ENCODE results near the gene SCTR.

The SCTR gene

DNA sequence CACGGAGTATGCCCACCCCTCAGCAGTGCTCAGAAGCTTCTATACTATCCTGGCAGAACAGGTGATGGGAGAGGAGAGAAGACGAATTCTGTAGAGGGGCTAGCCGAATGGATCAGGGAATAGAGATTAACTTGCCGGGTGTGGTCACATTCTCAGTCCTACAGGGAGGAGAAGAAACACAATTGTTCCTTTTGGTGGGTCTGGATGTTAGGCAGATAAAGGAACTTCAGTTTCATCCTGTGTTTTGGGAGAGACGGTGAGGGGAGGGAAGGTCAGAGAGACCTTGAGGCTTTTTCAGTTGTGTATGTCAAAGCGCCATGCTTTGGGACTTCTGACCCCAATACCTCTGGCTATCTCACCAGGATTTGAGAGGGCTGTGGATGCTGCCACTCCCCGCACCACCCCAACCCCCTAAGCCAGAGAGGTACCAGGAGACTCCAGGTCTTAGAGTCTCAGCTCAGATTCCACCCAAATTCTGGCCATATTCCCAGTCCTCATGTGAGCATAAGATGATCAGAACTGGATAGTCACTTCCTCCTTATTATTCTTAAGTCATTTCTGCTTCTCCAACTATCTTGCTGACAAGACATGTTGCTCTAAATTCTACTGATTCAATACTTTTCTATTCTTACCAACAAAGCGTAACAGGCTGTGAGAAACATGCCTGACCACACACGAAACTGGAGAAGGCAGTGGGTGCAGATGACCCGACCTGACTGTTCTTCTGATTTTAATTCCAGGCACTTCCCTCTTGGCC, 94.9 kb downstream of the SCTR start:
- H3K27me3 ChIP-seq (ENCODE audit: insufficient read depth, poor library complexity, severe bottlenecking) = peaks cover 23% of the 10 kb centered on the region
- DNase-seq (ENCODE audit: low read depth in 1 of 2, low spot score in 1 of 2) = no peak
- TF ChIP-seq GABPA (IDR thresholded peaks at IDR 0.05; ENCODE audit: low read depth) (no peak), SPI1 (IDR thresholded peaks at IDR 0.05; ENCODE audit: borderline replicate concordance, low read depth) (peak; percentile 33; the same call in 1 of the 2 replicates)
- no peak overlapping the region for H3K4me3 ChIP-seq (replicated peaks; ENCODE audit: insufficient read depth, low read length)
- H3K27ac ChIP-seq (replicated peaks) = no peak overlapping the region

DNA sequence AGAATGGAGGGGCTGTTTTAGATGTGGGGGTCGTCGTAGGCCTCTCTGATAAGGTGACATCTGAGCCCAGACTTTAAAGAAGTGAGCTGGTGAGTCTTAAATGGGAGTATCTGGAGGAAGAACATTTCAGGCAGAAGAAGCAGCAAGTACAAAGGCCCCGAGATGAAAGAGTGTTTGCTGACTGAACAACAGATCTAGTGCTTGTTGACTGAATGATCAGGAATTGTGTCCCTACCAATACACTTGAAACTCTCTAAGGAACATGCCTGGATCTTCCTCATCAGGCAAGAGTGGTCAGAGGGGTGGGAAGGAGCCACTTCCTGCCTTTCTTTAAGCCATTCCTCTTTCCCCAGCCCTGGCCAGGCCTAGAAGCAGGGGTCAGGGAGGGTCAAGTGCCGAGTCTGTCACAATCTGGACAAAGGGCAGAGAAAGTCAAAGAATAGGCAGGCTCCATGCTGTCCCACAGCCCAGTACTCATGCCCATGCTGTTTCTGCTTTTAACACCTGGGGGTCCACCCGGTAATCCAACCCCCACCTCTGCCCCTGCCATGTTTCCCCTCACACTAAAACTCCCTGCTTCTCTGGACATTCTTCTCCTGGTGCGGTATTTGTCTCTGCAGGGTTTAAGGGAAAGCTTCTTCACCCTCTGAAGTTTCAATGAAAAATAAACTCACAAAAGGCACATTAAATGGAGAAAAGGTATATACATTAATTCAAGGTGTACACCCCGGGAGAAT, 95.6 kb downstream of the SCTR start:
- peaks cover 23% of the 10 kb centered on the region for H3K27me3 ChIP-seq (ENCODE audit: insufficient read depth, poor library complexity, severe bottlenecking)
- DNase-seq (ENCODE audit: low read depth in 1 of 2, low spot score in 1 of 2) = no peak
- no peak for TF ChIP-seq SPI1 (IDR thresholded peaks at IDR 0.05; ENCODE audit: borderline replicate concordance, low read depth)
- TF ChIP-seq POLR2AphosphoS5 (IDR thresholded peaks at IDR 0.05; ENCODE audit: low read depth) = no peak
- no peak for TF ChIP-seq GABPA (IDR thresholded peaks at IDR 0.05; ENCODE audit: low read depth)
- TF ChIP-seq, protein P1, sequence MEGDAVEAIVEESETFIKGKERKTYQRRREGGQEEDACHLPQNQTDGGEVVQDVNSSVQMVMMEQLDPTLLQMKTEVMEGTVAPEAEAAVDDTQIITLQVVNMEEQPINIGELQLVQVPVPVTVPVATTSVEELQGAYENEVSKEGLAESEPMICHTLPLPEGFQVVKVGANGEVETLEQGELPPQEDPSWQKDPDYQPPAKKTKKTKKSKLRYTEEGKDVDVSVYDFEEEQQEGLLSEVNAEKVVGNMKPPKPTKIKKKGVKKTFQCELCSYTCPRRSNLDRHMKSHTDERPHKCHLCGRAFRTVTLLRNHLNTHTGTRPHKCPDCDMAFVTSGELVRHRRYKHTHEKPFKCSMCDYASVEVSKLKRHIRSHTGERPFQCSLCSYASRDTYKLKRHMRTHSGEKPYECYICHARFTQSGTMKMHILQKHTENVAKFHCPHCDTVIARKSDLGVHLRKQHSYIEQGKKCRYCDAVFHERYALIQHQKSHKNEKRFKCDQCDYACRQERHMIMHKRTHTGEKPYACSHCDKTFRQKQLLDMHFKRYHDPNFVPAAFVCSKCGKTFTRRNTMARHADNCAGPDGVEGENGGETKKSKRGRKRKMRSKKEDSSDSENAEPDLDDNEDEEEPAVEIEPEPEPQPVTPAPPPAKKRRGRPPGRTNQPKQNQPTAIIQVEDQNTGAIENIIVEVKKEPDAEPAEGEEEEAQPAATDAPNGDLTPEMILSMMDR (IDR thresholded peaks at IDR 0.05; ENCODE audit: insufficient read depth, low read length) = no peak
- TF ChIP-seq, protein P2, sequence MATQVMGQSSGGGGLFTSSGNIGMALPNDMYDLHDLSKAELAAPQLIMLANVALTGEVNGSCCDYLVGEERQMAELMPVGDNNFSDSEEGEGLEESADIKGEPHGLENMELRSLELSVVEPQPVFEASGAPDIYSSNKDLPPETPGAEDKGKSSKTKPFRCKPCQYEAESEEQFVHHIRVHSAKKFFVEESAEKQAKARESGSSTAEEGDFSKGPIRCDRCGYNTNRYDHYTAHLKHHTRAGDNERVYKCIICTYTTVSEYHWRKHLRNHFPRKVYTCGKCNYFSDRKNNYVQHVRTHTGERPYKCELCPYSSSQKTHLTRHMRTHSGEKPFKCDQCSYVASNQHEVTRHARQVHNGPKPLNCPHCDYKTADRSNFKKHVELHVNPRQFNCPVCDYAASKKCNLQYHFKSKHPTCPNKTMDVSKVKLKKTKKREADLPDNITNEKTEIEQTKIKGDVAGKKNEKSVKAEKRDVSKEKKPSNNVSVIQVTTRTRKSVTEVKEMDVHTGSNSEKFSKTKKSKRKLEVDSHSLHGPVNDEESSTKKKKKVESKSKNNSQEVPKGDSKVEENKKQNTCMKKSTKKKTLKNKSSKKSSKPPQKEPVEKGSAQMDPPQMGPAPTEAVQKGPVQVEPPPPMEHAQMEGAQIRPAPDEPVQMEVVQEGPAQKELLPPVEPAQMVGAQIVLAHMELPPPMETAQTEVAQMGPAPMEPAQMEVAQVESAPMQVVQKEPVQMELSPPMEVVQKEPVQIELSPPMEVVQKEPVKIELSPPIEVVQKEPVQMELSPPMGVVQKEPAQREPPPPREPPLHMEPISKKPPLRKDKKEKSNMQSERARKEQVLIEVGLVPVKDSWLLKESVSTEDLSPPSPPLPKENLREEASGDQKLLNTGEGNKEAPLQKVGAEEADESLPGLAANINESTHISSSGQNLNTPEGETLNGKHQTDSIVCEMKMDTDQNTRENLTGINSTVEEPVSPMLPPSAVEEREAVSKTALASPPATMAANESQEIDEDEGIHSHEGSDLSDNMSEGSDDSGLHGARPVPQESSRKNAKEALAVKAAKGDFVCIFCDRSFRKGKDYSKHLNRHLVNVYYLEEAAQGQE (IDR thresholded peaks at IDR 0.05; ENCODE audit: insufficient replicate concordance, low read depth) = no peak
- H3K4me3 ChIP-seq (replicated peaks; ENCODE audit: insufficient read depth, low read length) = no peak overlapping the region
- no peak overlapping the region for H3K27ac ChIP-seq (replicated peaks)

DNA sequence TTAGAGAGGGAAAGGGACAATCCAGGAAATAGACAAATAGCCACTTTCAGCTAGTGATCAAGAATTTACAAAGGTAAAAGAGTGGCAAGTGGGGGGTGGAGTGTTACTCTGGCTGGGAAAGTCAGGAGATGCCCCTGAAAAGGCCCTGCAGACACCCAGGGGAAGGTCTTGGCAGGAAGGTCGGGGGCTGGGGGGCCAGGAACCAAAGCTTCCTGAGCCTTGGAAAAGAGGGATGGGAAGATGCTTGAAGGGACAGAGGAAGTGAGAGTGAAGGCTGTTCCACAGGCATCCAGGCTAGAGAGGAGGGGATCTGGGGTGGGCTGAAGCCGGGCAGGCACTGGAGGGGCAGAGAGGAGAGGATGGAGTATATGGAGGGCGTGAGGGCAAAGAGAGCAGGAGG, 96.5 kb downstream of the SCTR start:
- no peak for TF ChIP-seq SPI1 (IDR thresholded peaks at IDR 0.05; ENCODE audit: borderline replicate concordance, low read depth)
- TF ChIP-seq GABPA (IDR thresholded peaks at IDR 0.05; ENCODE audit: low read depth) = no peak
- TF ChIP-seq, protein P1 (IDR thresholded peaks at IDR 0.05; ENCODE audit: insufficient read depth, low read length) = no peak
- no peak for TF ChIP-seq POLR2AphosphoS5 (IDR thresholded peaks at IDR 0.05; ENCODE audit: low read depth)
- TF ChIP-seq, protein P2 (IDR thresholded peaks at IDR 0.05; ENCODE audit: insufficient replicate concordance, low read depth) = no peak
- DNase-seq (ENCODE audit: low read depth in 1 of 2, low spot score in 1 of 2) = no peak
- Histone ChIP-seq H3K27ac (replicated peaks) (no peak overlapping the region), H3K4me3 (replicated peaks; ENCODE audit: insufficient read depth, low read length) (no peak overlapping the region), H3K27me3 (ENCODE audit: insufficient read depth, poor library complexity, severe bottlenecking) (peaks cover 18% of the 10 kb centered on the region)

DNA sequence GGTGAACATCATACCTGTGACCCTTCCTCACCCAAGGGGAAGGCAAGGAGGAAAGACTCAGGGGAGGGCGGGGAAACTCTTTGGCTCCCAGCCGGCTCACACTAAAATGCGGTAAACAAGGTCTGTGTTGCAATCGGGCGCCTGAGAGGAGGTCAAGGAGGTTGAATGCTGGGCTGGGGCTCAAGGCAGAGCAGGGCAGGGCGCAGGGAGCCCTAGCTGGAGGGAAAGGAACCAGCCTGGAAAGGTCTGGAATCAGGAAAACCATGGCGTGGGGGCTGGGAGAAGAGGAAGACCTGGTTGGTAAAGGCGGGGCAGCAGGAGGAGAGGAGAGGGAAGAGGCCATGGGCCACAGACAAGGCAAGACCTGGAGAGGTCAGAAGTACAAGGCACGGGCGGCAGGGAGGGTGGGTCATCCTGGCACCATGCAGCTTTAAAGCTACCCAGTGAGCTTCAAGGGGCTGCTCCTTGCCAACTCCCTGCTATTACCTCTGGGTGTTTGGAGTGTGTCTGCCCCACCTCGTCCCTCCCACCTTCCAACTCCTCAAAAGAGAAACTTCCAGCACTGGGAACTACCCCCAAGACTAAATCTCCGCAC, 97.4 kb downstream of the SCTR start:
- TF ChIP-seq, protein P1 (IDR thresholded peaks at IDR 0.05; ENCODE audit: insufficient read depth, low read length) = no peak
- TF ChIP-seq, protein P2 (IDR thresholded peaks at IDR 0.05; ENCODE audit: insufficient replicate concordance, low read depth) = no peak
- no peak for TF ChIP-seq POLR2AphosphoS5 (IDR thresholded peaks at IDR 0.05; ENCODE audit: low read depth)
- no peak for TF ChIP-seq SPI1 (IDR thresholded peaks at IDR 0.05; ENCODE audit: borderline replicate concordance, low read depth)
- TF ChIP-seq GABPA (IDR thresholded peaks at IDR 0.05; ENCODE audit: low read depth) = no peak
- H3K27me3 ChIP-seq (ENCODE audit: insufficient read depth, poor library complexity, severe bottlenecking) = peaks cover 10% of the 10 kb centered on the region
- H3K4me3 ChIP-seq (replicated peaks; ENCODE audit: insufficient read depth, low read length) = no peak overlapping the region
- peak; percentile 48 to 73 for DNase-seq (ENCODE audit: low read depth in 1 of 2, low spot score in 1 of 2)
- no peak overlapping the region for H3K27ac ChIP-seq (replicated peaks)
